Panc1 (cell line): ENCODE measurements around the gene KMT2E.

Experiments
- CTCF ChIP-seq: fragments of 450-650 bp; IDR thresholded peaks from 2 replicates; pipeline ENCODE4 v1.5.1; 2017; ENCODE audit warnings: mild to moderate bottlenecking
- POLR2AphosphoS5 ChIP-seq: IDR thresholded peaks from 2 replicates; pipeline ENCODE4 v1.6.1; 2012; ENCODE audit warnings: mild to moderate bottlenecking, low read depth, low read length, moderate library complexity
- TCF7L2 ChIP-seq: IDR thresholded peaks from 2 replicates; pipeline ENCODE4 v1.6.1; 2011; ENCODE audit warnings: mild to moderate bottlenecking, low read depth, low read length, inconsistent platforms

- no peak for TF ChIP-seq CTCF
- TF ChIP-seq POLR2AphosphoS5: no peak
- TF ChIP-seq TCF7L2: no peak
Observed at GRCh38 chr7:105021352-105021751, 7.3 kb downstream of the KMT2E start.
